Measurements from ENCODE around the gene NCDN.

Gene NCDN

GRCh38 chr1:35530946-35531345 is 26.7 kb upstream of the NCDN start:
- 0 out of 22 replicates have a peak, but pooled peaks cover 0 to 6% (median 0%) of the 10 kb centered on the region in 11 experiments for H4K20me1 ChIP-seq
- H3K9ac ChIP-seq, result no peak overlapping the region
- H3K4me3 ChIP-seq, result peak overlapping the region in 6 of 10 experiments; percentile 2 to 35 (median 13); a peak in 4 of 20 replicates
- no peaks in the 10 kb centered on the region for H3K4me1 ChIP-seq
- no peak overlapping the region for H3K27ac ChIP-seq
- H3K9me3 ChIP-seq (replicated peaks in 1 of 11), result peaks cover 57 to 71% (median 66%) of the 10 kb centered on the region in 11 experiments
- H3K36me3 ChIP-seq, result peaks cover 51 to 90% (median 61%) of the 10 kb centered on the region in 11 experiments
- H3K27me3 ChIP-seq, result no peaks in the 10 kb centered on the region
- no peak overlapping the region for H3K4me2 ChIP-seq
- no peak for TF ChIP-seq Cebpa-rat (IDR thresholded peaks at IDR 0.05)

- Histone ChIP-seq H3K9ac (no peak overlapping the region), H3K36me3 (peaks cover 52 to 93% (median 61%) of the 10 kb centered on the region in 11 experiments), H3K4me2 (no peak overlapping the region), H3K27ac (no peak overlapping the region), H3K4me3 (peak overlapping the region in 5 of 10 experiments; percentile 2 to 35 (median 14); a peak in 3 of 20 replicates), H3K4me1 (no peaks in the 10 kb centered on the region), H4K20me1 (0 out of 22 replicates have a peak, but pooled peaks cover 0 to 10% (median 0%) of the 10 kb centered on the region in 11 experiments), H3K9me3 (replicated peaks in 1 of 11) (peaks cover 57 to 70% (median 64%) of the 10 kb centered on the region in 11 experiments), H3K27me3 (no peaks in the 10 kb centered on the region)
- TF ChIP-seq Cebpa-rat (IDR thresholded peaks at IDR 0.05), result no peak
Measured at GRCh38 chr1:35531368-35531767, 26.2 kb upstream of the NCDN start.

- Histone ChIP-seq H3K9ac (no peak overlapping the region), H3K4me2 (no peak overlapping the region), H3K4me1 (peaks cover 0 to 7% (median 4%) of the 10 kb centered on the region in 10 experiments; a peak in 18 of 20 replicates), H3K9me3 (replicated peaks in 1 of 11) (peaks cover 48 to 59% (median 51%) of the 10 kb centered on the region in 11 experiments), H3K27ac (no peak overlapping the region), H4K20me1 (peaks cover 0 to 21% (median 0%) of the 10 kb centered on the region in 11 experiments; a peak in 1 of 22 replicates), H3K4me3 (no peak overlapping the region), H3K27me3 (no peaks in the 10 kb centered on the region), H3K36me3 (peaks cover 51 to 97% (median 60%) of the 10 kb centered on the region in 11 experiments)
- no peak for TF ChIP-seq Cebpa-rat (IDR thresholded peaks at IDR 0.05)
Measured at GRCh38 chr1:35532497-35533223, 24.9 kb upstream of the NCDN start.

GRCh38 chr1:35533586-35533985 is 24.0 kb upstream of the NCDN start:
- Histone ChIP-seq H3K9ac (no peak overlapping the region), H3K36me3 (peaks cover 44 to 88% (median 58%) of the 10 kb centered on the region in 11 experiments), H3K4me3 (no peak overlapping the region), H3K4me1 (peaks cover 9 to 17% (median 13%) of the 10 kb centered on the region in 10 experiments), H3K27ac (no peak overlapping the region), H3K9me3 (replicated peaks in 1 of 11) (peaks cover 41 to 52% (median 43%) of the 10 kb centered on the region in 11 experiments), H4K20me1 (peaks cover 0 to 21% (median 0%) of the 10 kb centered on the region in 11 experiments; a peak in 1 of 22 replicates), H3K27me3 (no peaks in the 10 kb centered on the region), H3K4me2 (no peak overlapping the region)
- TF ChIP-seq Cebpa-rat (IDR thresholded peaks at IDR 0.05), result no peak

GRCh38 chr1:35535243-35535642 is 22.4 kb upstream of the NCDN start:
- H3K4me3 ChIP-seq, result no peak overlapping the region
- no peak for TF ChIP-seq Cebpa-rat (IDR thresholded peaks at IDR 0.05)

GRCh38 chr1:35536556-35537162 is 20.9 kb upstream of the NCDN start:
- Histone ChIP-seq H3K27me3 (no peaks in the 10 kb centered on the region), H3K36me3 (peaks cover 21 to 69% (median 35%) of the 10 kb centered on the region in 11 experiments), H3K4me2 (no peak overlapping the region), H3K4me1 (peaks cover 34 to 47% (median 37%) of the 10 kb centered on the region in 10 experiments), H3K27ac (no peak overlapping the region), H3K4me3 (no peak overlapping the region), H3K9ac (no peak overlapping the region), H3K9me3 (replicated peaks in 1 of 11) (peaks cover 10 to 21% (median 12%) of the 10 kb centered on the region in 11 experiments), H4K20me1 (peaks cover 0 to 47% (median 0%) of the 10 kb centered on the region in 11 experiments; a peak in 6 of 22 replicates)
- no peak for TF ChIP-seq Cebpa-rat (IDR thresholded peaks at IDR 0.05)

More at GRCh38 chr1:35535243-35535642, 22.4 kb upstream of the NCDN start:
- peaks cover 24 to 35% (median 26%) of the 10 kb centered on the region in 11 experiments for H3K9me3 ChIP-seq (replicated peaks in 1 of 11)
- H3K9ac ChIP-seq, result no peak overlapping the region
- no peak overlapping the region for H3K27ac ChIP-seq
- H3K27me3 ChIP-seq, result no peaks in the 10 kb centered on the region
- H3K36me3 ChIP-seq, result peaks cover 29 to 71% (median 42%) of the 10 kb centered on the region in 11 experiments
- no peak overlapping the region for H3K4me2 ChIP-seq
- peaks cover 25 to 33% (median 30%) of the 10 kb centered on the region in 10 experiments for H3K4me1 ChIP-seq
- peaks cover 0 to 33% (median 0%) of the 10 kb centered on the region in 11 experiments; a peak in 6 of 22 replicates for H4K20me1 ChIP-seq

- Histone ChIP-seq H3K4me1 (peaks cover 34 to 50% (median 38%) of the 10 kb centered on the region in 10 experiments), H3K27ac (peak overlapping the region in 3 of 11 experiments; percentile 11 to 76 (median 73); a peak in 1 of 22 replicates), H3K9ac (no peak overlapping the region)
Measured at GRCh38 chr1:35537806-35538205, 19.8 kb upstream of the NCDN start.

GRCh38 chr1:35539073-35539823 is 18.4 kb upstream of the NCDN start:
- peaks cover 6 to 69% (median 28%) of the 10 kb centered on the region in 11 experiments; a peak in 19 of 22 replicates for H3K36me3 ChIP-seq
- peak overlapping the region in 2 of 10 experiments; percentile 4 to 12; a peak in 1 of 20 replicates for H3K4me3 ChIP-seq
- peak overlapping the region; percentile 53 to 82 (median 74) for H3K4me2 ChIP-seq
- peak overlapping the region in 9 of 11 experiments; percentile 33 to 64 (median 53); a peak in 18 of 22 replicates for H3K9ac ChIP-seq
- H3K9me3 ChIP-seq (replicated peaks in 1 of 11), result no peaks in the 10 kb centered on the region
- H3K27ac ChIP-seq, result peak overlapping the region; percentile 26 to 78 (median 73); a peak in 21 of 22 replicates
- H3K27me3 ChIP-seq, result no peaks in the 10 kb centered on the region
- no peak for TF ChIP-seq Cebpa-rat (IDR thresholded peaks at IDR 0.05)
- H4K20me1 ChIP-seq, result peaks cover 0 to 69% (median 0%) of the 10 kb centered on the region in 11 experiments; a peak in 7 of 22 replicates
- peaks cover 34 to 50% (median 38%) of the 10 kb centered on the region in 10 experiments for H3K4me1 ChIP-seq

More at GRCh38 chr1:35537806-35538205, 19.8 kb upstream of the NCDN start:
- Histone ChIP-seq H3K4me3 (no peak overlapping the region), H3K4me2 (peak overlapping the region in 9 of 11 experiments; percentile 53 to 82 (median 74); a peak in 12 of 22 replicates), H4K20me1 (peaks cover 0 to 55% (median 0%) of the 10 kb centered on the region in 11 experiments; a peak in 6 of 22 replicates), H3K27me3 (no peaks in the 10 kb centered on the region), H3K9me3 (replicated peaks in 1 of 11) (peaks cover 0 to 9% (median 2%) of the 10 kb centered on the region in 11 experiments; a peak in 8 of 22 replicates), H3K36me3 (peaks cover 11 to 69% (median 30%) of the 10 kb centered on the region in 11 experiments)
- TF ChIP-seq Cebpa-rat (IDR thresholded peaks at IDR 0.05), result no peak
